OCI-LY7 (cell line): Measurements from ENCODE around the gene RARA.

ENCODE experiments used
- CTCF ChIP-seq: fragments of 200-600 bp; sonication (generic); conservative IDR thresholded peaks from 2 replicates; pipeline ENCODE4 v1.5.1; 2014; ENCODE audit warnings: mild to moderate bottlenecking, antibody characterized with exemption, low read length, moderate library complexity, mixed read lengths
- EZH2phosphoT487 ChIP-seq: fragments of 200-600 bp; sonication (generic); IDR thresholded peaks from 2 replicates; pipeline ENCODE4 v1.6.1; 2018; ENCODE audit warnings: low read depth, borderline replicate concordance, mild to moderate bottlenecking, mixed run types, antibody characterized with exemption, low read length, moderate library complexity, mixed read lengths

- TF ChIP-seq CTCF (no peak), EZH2phosphoT487 (no peak)
Measured at GRCh38 chr17:40366076-40366860, 57.3 kb downstream of the RARA start.
